GM19468 (cell line): ENCODE data around the gene TUB.

Experiments used
- ATAC-seq: cut with Tn5 transposase; IDR thresholded peaks from one replicate; pipeline ENCODE4 v1.9.1; 2021; ENCODE audit warnings: mild to moderate bottlenecking, moderate library complexity, moderate number of reproducible peaks; ENCODE audit not compliant: unreplicated experiment; ENCODE audit errors: extremely low read depth

Gene TUB

GRCh38 chr11:8102296-8102915 is 21.4 kb downstream of the TUB start:
- ATAC-seq, result no peak

GRCh38 chr11:8102965-8103364 is 22.0 kb downstream of the TUB start:
- ATAC-seq, result no peak

- no peak for ATAC-seq
These were observed 22.9 kb downstream of the TUB start for GRCh38 chr11:8103909-8104308.

DNA sequence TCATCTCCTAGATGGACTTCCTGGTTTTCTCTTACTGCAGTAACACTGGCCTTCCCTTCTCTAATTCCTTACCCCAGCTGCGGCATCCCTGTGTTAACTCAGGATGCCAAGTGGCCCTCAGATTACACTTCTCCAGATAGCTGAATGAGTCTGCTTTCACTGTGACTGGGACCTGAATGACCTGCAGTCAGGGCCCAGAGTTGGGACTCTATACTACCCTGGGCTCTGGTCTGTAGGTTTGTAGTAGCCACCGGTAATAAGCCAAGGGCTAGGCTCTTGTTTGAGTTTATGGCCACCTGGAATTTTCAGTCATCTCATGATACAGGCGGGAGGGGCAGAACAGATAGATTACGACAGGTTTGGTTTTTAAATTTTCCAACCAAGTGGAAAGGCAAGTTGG is 24.1 kb downstream of the TUB start:
- ATAC-seq, result no peak

GRCh38 chr11:8105666-8106065 is 24.7 kb downstream of the TUB start:
- ATAC-seq, result no peak

DNA sequence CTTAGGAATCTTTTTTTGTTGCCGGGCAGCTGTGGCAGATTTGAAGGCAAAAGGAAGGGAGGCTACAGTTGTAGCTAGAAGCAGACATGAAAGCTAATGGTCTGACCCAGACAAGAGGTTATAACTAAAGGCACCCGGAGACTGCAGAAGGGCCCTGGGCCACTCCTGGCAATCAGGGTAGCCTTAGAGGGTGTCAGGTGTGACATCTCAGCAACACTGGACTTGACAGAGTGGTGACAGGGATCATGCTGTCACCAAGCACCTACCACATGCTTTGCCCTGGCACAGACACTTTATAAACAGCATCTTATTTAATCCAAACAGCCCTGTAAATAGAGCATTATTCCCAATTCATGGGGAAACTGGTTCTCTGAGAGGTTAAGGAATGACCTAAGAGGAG is 25.7 kb downstream of the TUB start:
- ATAC-seq, result no peak

DNA sequence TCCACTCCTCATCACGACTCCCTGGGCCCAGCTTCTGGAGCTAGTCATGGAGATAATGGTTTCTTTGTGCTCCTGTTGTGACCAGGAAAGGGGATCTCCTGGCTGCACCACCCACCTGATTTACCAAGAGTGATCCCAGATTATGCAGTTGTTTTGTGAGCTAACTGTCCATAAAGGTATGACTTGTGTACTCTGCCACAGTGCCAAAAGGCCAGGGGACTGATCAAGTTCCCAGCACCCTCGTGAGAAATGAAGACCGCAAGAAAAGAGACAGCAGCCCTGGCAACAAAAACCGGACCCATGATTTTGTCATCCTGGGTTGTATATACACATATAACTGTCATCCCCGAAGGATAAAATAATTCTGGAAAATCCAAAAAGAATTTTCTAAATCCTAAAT is 26.6 kb downstream of the TUB start:
- ATAC-seq, result no peak

- no peak for ATAC-seq
These were observed 27.4 kb downstream of the TUB start for GRCh38 chr11:8108421-8108820.

- ATAC-seq, result no peak
These were observed 28.7 kb downstream of the TUB start for GRCh38 chr11:8109675-8110074.

DNA sequence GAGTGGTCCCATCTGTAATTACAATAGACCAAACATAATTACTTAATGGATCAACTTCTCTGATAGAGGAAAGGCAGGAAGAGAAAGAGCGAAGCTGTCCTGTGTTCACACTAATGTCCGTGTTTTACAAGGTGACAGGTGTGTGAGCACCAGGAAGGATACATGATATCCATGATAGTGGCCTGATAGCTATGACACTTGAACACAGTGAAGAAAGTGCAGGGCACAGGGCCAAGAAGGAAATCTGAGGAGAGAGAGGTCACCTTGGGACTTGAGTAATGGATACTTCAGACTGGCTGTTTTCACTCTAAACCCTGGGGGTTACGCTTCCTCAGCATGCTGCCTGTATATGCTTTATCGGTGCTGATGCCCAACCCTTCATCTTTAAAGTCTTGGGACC is 29.4 kb downstream of the TUB start:
- no peak for ATAC-seq

DNA sequence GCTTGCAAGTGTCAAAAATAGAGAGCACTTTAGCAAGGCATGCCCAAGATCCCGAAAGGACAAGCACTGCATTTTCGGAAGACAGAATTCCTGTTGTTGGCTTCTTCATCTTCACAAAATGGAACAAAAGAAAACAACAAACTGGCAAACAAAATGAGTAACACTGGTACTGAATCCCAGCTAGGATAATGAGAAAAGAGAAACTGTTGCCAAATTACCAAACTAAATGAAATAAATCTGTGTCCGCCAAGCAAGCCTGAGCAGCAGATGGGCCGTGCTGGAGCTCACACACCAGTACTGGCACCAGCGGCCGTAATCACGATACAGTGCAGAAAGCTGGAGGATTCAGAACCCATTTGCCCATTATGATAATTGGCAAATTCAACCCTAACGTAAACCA is 30.6 kb downstream of the TUB start:
- no peak for ATAC-seq

DNA sequence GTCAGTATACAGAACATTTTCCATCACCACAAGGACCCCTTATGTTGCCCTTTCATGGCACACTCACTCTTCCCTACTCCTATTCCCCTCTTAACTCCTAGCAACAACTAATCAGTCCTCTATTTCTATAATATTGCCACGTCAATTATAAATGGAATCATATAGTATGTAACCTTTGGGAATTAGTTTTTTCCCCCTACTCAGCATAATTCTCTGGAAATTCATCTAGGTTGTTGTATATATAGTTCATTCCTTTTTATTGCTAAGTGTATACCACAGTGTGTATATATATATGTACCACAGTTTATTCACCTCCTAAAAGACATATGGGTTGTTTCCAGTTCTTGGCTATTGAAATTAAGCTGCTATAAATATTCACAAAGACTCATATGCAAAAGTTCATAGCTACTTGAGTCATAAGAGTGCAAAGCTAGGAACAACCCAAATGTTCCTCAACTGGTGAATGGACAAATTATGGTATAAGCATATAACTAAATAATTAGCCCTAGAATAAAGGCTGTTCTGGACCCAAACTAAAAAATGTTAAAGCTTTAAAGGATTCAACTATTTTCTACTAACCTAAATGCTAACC is 41.3 kb downstream of the TUB start:
- ATAC-seq, result no peak

DNA sequence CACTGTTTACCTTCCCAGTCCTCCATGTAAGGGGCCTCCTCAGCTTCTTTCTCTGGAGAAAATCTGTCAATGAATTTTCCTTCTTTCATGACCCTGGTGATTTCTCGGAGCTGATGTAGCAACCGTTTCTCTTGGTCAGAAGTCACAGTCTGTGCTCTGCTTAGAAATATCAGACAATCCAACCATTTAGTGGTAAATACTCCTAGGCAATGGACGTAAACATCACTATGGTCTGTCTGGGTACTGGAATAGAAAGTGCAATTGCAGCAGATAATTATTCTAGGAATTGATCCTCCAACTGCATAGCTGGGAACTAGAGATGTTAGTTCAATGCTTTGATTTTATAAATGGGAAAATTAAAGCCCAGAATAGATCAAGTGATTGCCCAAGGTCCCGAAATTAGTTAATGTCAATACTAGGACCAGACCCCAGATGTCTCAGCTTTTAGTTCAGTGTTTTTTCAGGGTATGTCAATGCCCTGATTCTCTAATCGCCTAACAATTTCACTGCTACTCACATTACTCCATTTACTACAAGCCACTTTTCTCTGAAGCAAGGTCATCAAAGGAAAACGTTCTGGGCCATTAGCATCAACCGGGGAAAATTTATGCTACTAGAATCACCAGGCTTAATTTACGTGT is 45.8 kb downstream of the TUB start:
- no peak for ATAC-seq

DNA sequence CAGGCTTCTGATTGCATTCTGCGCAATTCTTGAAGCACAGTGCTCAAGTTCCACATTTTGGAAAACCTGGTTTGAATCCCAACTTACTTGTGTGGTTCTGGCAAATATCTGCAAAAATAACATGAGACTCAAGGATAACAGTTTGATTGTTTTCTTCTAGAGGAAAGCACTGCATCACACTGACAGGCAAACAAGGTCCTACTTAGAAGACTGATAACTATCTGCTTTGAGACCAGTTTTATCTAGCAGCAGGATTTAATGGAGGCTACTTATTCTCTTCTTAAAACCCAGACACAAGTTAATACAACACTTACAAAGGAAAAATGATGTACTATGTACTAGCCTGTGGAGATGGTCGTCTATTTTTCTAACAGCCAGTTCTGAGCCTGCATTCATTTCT is 46.4 kb downstream of the TUB start:
- no peak for ATAC-seq

DNA sequence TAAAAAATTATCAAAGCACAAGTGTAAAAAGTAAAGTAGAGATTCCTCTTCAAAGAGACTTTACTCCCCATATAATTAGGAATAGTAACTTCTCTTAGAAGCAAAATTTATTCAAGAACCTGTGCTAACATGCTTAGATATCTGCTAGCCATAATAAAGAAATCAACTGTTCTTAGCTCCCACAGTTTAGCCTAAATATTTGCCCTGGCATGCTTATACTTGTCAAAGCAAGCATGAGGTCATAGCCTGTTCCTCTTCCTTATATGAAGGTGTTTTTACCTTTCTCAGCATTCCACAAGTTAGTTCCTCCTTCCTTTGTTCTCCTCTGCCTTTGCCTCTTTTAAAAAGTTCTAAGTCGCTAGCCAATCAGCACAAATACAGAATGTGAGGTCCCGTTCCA is 57.5 kb downstream of the TUB start:
- no peak for ATAC-seq

DNA sequence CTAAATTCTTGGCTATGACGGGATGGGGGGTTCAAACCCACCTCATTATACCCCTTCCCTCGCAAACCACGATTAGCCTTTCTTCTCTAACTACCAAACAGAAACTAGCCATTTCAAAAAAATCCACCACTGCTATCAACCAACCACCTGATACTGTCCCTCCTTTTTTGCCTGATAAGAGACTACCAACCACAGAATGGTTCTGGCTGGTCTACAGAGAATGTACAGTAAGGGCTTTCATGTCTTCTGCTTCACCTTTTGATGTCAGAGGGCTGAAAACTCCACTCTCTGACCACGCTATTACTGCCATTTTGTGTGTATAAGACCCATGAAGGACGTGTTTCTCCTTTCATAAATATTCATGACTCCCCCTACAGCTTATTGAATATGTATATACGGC is 68.7 kb downstream of the TUB start:
- no peak for ATAC-seq
